ENCODE results near the gene MISP. TPM values are rescaled to one million over a fixed set of nuclear protein-coding genes. Genes with fewer than 3 reads are reported as not detected.
A peak's percentile ranks its signal among the peaks of the same experiment; 100 is the strongest.

Gene MISP
- total RNA-seq, 1 donor from 2014 or later, result not detected

- H3K9me3 ChIP-seq (ENCODE audit: low read depth), result no peaks in the 10 kb centered on the region
- H3K4me1 ChIP-seq, result peaks cover 39% of the 10 kb centered on the region
- Mint-ChIP-seq H3K27me3 (ENCODE audit: insufficient read depth, low read depth) (peaks cover 15% of the 10 kb centered on the region), H3K9me3 (no peaks in the 10 kb centered on the region), H3K36me3 (peaks cover 26% of the 10 kb centered on the region), H3K4me1 (peaks cover 43% of the 10 kb centered on the region), H3K27ac (peak overlapping the region; percentile 98), H3K4me3 (peak overlapping the region; percentile 74)
- peak overlapping the region; percentile 53 for H3K4me2 ChIP-seq
- H3K27ac ChIP-seq, result peak overlapping the region; percentile 68
- H2AFZ ChIP-seq (replicated peaks), result no peak overlapping the region
- peaks cover 98% of the 10 kb centered on the region for H4K20me1 ChIP-seq (ENCODE audit: low read depth)
- H3K36me3 ChIP-seq, result no peaks in the 10 kb centered on the region
- DNase-seq (ENCODE audit: low spot score), result peak; percentile 35
- H3K79me2 ChIP-seq (ENCODE audit: low read depth), result peaks cover 98% of the 10 kb centered on the region
- peaks cover 51% of the 10 kb centered on the region for H3F3A ChIP-seq (ENCODE audit: low read depth)
- no peak overlapping the region for H3K4me3 ChIP-seq
- TF ChIP-seq CTCF (IDR thresholded peaks at IDR 0.05) (no peak), EZH2 (IDR thresholded peaks at IDR 0.05) (no peak), EZH2phosphoT487 (IDR thresholded peaks at IDR 0.05) (no peak)
- H3K9ac ChIP-seq, result no peak overlapping the region
- no peaks in the 10 kb centered on the region for H3K27me3 ChIP-seq
Observed at GRCh38 chr19:802498-803098, 51.7 kb downstream of the MISP start.

GRCh38 chr19:803099-803561 lies 52.2 kb downstream of the MISP start:
- Histone ChIP-seq H3K27me3 (no peaks in the 10 kb centered on the region), H3K4me3 (no peak overlapping the region), H4K20me1 (ENCODE audit: low read depth) (peaks cover 100% of the 10 kb centered on the region), H3K4me1 (peaks cover 39% of the 10 kb centered on the region), H3K36me3 (no peaks in the 10 kb centered on the region), H2AFZ (replicated peaks) (no peak overlapping the region), H3K9ac (no peak overlapping the region), H3K9me3 (ENCODE audit: low read depth) (no peaks in the 10 kb centered on the region), H3F3A (ENCODE audit: low read depth) (peaks cover 55% of the 10 kb centered on the region), H3K27ac (peak overlapping the region; percentile 68), H3K79me2 (ENCODE audit: low read depth) (peaks cover 100% of the 10 kb centered on the region), H3K4me2 (no peak overlapping the region)
- DNase-seq (ENCODE audit: low spot score), result no peak
- H3K27me3 Mint-ChIP-seq (ENCODE audit: insufficient read depth, low read depth), result peaks cover 15% of the 10 kb centered on the region
- no peaks in the 10 kb centered on the region for H3K9me3 Mint-ChIP-seq
- H3K4me3 Mint-ChIP-seq, result peak overlapping the region; percentile 74
- H3K27ac Mint-ChIP-seq, result no peak overlapping the region
- peaks cover 29% of the 10 kb centered on the region for H3K36me3 Mint-ChIP-seq
- TF ChIP-seq EZH2 (IDR thresholded peaks at IDR 0.05), result no peak
- no peak for TF ChIP-seq EZH2phosphoT487 (IDR thresholded peaks at IDR 0.05)
- no peak for TF ChIP-seq CTCF (IDR thresholded peaks at IDR 0.05)
- peaks cover 43% of the 10 kb centered on the region for H3K4me1 Mint-ChIP-seq

- Histone ChIP-seq H3K4me1 (peaks cover 38% of the 10 kb centered on the region), H3K27ac (no peak overlapping the region), H2AFZ (replicated peaks) (no peak overlapping the region), H3K4me3 (no peak overlapping the region), H3K9ac (no peak overlapping the region), H3K4me2 (no peak overlapping the region), H4K20me1 (ENCODE audit: low read depth) (peaks cover 100% of the 10 kb centered on the region), H3F3A (ENCODE audit: low read depth) (peaks cover 52% of the 10 kb centered on the region), H3K79me2 (ENCODE audit: low read depth) (peaks cover 99% of the 10 kb centered on the region), H3K36me3 (no peaks in the 10 kb centered on the region), H3K9me3 (ENCODE audit: low read depth) (no peaks in the 10 kb centered on the region), H3K27me3 (no peaks in the 10 kb centered on the region)
- Mint-ChIP-seq H3K27me3 (ENCODE audit: insufficient read depth, low read depth) (peaks cover 15% of the 10 kb centered on the region), H3K27ac (no peak overlapping the region), H3K4me3 (peak overlapping the region; percentile 69), H3K9me3 (no peaks in the 10 kb centered on the region), H3K36me3 (peaks cover 28% of the 10 kb centered on the region), H3K4me1 (peaks cover 41% of the 10 kb centered on the region)
- no peak for TF ChIP-seq EZH2phosphoT487 (IDR thresholded peaks at IDR 0.05)
- no peak for TF ChIP-seq CTCF (IDR thresholded peaks at IDR 0.05)
- TF ChIP-seq EZH2 (IDR thresholded peaks at IDR 0.05), result no peak
- no peak for DNase-seq (ENCODE audit: low spot score)
Observed at GRCh38 chr19:803686-804418, 52.9 kb downstream of the MISP start.

Data from neural progenitor cell (in vitro differentiated cells).